Measurements from ENCODE around the gene BTBD10. TPM values are rescaled to one million over a fixed set of nuclear protein-coding genes. Genes with fewer than 3 reads are reported as not detected.

The BTBD10 gene
- total RNA-seq, 1 experiment from 2014 or later, result 29.6 TPM

- Histone ChIP-seq H3K4me3 (ENCODE audit: low read depth in 2 of 2, low read length in 2 of 2) (peak overlapping the region; percentile 10 to 35; a peak in 3 of 4 replicates), H3K9me3 (ENCODE audit: control insufficient read depth, insufficient read depth, low read depth, low read length) (no peaks in the 10 kb centered on the region), H3K36me3 (ENCODE audit: control insufficient read depth, insufficient read depth, low read length) (no peaks in the 10 kb centered on the region), H3K4me1 (ENCODE audit: control insufficient read depth, insufficient read depth, low read length) (peaks cover 22% of the 10 kb centered on the region; the same call in 1 of the 2 replicates), H3K27me3 (ENCODE audit: control insufficient read depth, insufficient read depth, low read length) (no peaks in the 10 kb centered on the region), H3K27ac (ENCODE audit: low read length) (peak overlapping the region; percentile 61; the same call in 1 of the 2 replicates)
- in situ Hi-C loops (cut with HindIII; ENCODE audit: low pct_unique_long_range_greater_than_20kb, low sequenced_read_pairs) (no loop called here), intact Hi-C loops (cut with micrococcal nuclease; ENCODE audit: unreplicated experiment) (no loop called here)
- no peak for TF ChIP-seq TCF7L2 (IDR thresholded peaks at IDR 0.05; ENCODE audit: low read depth, low read length)
- TF ChIP-seq POLR2AphosphoS5 (IDR thresholded peaks at IDR 0.05; ENCODE audit: low read depth, low read length), result no peak
- TF ChIP-seq SIN3A (IDR thresholded peaks at IDR 0.05; ENCODE audit: borderline replicate concordance, insufficient read depth, low read depth, low read length), result no peak
- no peak for TF ChIP-seq CTCF (IDR thresholded peaks at IDR 0.05)
- no peak for TF ChIP-seq REST (IDR thresholded peaks at IDR 0.05; ENCODE audit: insufficient read depth in 1 of 2, low read depth in 2 of 2, low read length in 1 of 2)
- DNase-seq (ENCODE audit: low read depth, low spot score) (peak; percentile 55), ATAC-seq (peak; percentile 69)
- CTCF ChIA-PET, result no interaction called here
- POLR2A ChIA-PET, result no interaction called here
- no TSS peak for BruUV-seq (replicated peaks)
Measured at GRCh38 chr11:13338427-13339069, 124.5 kb downstream of the BTBD10 start.

GRCh38 chr11:13338019-13338426 lies 125.0 kb downstream of the BTBD10 start:
- TF ChIP-seq CTCF (IDR thresholded peaks at IDR 0.05), result no peak
- DNase-seq (ENCODE audit: low read depth, low spot score) (no peak), ATAC-seq (no peak; the same call in 1 of the 2 replicates)
- Histone ChIP-seq H3K9me3 (ENCODE audit: control insufficient read depth, insufficient read depth, low read depth, low read length) (no peaks in the 10 kb centered on the region), H3K27me3 (ENCODE audit: control insufficient read depth, insufficient read depth, low read length) (no peaks in the 10 kb centered on the region), H3K27ac (ENCODE audit: low read length) (peak overlapping the region; percentile 61; the same call in 1 of the 2 replicates), H3K4me3 (ENCODE audit: low read depth in 2 of 2, low read length in 2 of 2) (peak overlapping the region; percentile 10 to 35; a peak in 3 of 4 replicates), H3K4me1 (ENCODE audit: control insufficient read depth, insufficient read depth, low read length) (peaks cover 22% of the 10 kb centered on the region; the same call in 1 of the 2 replicates), H3K36me3 (ENCODE audit: control insufficient read depth, insufficient read depth, low read length) (no peaks in the 10 kb centered on the region)
- in situ Hi-C loops (cut with HindIII; ENCODE audit: low pct_unique_long_range_greater_than_20kb, low sequenced_read_pairs) (no loop called here), intact Hi-C loops (cut with micrococcal nuclease; ENCODE audit: unreplicated experiment) (no loop called here)
- CTCF ChIA-PET, result interaction anchor here (0.7 kb wide), 1 partner anchor 88 kb away, joined by 3 read pairs; no protein-coding TSS in a partner anchor
- POLR2A ChIA-PET, result no interaction called here
- BruUV-seq (replicated peaks), result no TSS peak

Other genes with a start within 250 kb of the BTBD10 start
- 9.3 TPM for gene BMAL1, start 185.4 kb downstream of the BTBD10 start, total RNA-seq (2021; ENCODE audit: unreplicated experiment)
- not detected for gene PTH, start 32.8 kb upstream of the BTBD10 start, total RNA-seq (2021; ENCODE audit: unreplicated experiment)
- gene FAR1, start 205.4 kb upstream of the BTBD10 start, total RNA-seq (2021; ENCODE audit: unreplicated experiment), result 60.4 TPM

All from Panc1 (cell line).